ENCODE results near the gene ADAMTS19.

ADAMTS19 gene

GRCh38 chr5:129770024-129770820 lies 310.1 kb downstream of the ADAMTS19 start:
- no peak for DNase-seq

GRCh38 chr5:129771058-129771838 lies 311.1 kb downstream of the ADAMTS19 start:
- no peak for DNase-seq

GRCh38 chr5:129773376-129773775 lies 313.3 kb downstream of the ADAMTS19 start:
- DNase-seq, result no peak

- no peak for DNase-seq
Observed at GRCh38 chr5:129781594-129781993, 321.5 kb downstream of the ADAMTS19 start.

Data from NCI-H1417 treated with DMSO at 0.1 percent for 48 hours (cell line).